ENCODE data around the gene TWIST2. TPM values are rescaled to one million over a fixed set of nuclear protein-coding genes. Genes with fewer than 3 reads are reported as not detected.

The TWIST2 gene
- polyA plus RNA-seq, 1 donor from 2014 or later, result not detected

DNA sequence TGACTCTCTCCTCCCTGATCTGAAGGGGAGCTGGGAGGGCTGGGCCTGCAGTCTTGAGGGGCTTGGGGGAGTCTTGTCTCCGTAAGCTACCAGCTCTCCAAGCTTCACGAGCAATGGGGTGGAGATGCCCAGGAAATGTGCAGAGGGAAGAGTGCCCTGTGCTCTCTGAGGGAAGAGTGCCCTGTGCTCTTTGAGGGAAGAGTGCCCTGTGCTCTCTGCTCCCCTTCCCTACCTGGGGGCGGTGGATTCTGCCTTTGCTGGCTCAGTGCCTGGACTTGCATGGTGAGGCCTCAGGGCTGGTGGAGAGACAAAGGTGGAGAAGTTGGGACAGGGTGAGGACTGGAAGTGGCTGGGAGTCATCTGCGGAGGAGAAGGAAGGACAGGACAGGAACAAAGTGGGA is 72.7 kb downstream of the TWIST2 start:
- Histone ChIP-seq H3K79me2 (replicated peaks; ENCODE audit: insufficient read depth, low read length) (no peaks in the 10 kb centered on the region), H4K20me1 (ENCODE audit: insufficient read depth) (no peaks in the 10 kb centered on the region), H3K36me3 (ENCODE audit: insufficient read depth, low read length) (no peaks in the 10 kb centered on the region), H3K27ac (ENCODE audit: low read length) (no peak overlapping the region), H3K9me3 (ENCODE audit: low read length) (no peaks in the 10 kb centered on the region), H2AFZ (ENCODE audit: low read depth, low read length) (no peak overlapping the region), H3K27me3 (ENCODE audit: insufficient read depth, low read depth, low read length) (no peaks in the 10 kb centered on the region), H3K4me3 (ENCODE audit: low read length) (no peak overlapping the region), H3K9me2 (ENCODE audit: insufficient read depth, low read length) (no peaks in the 10 kb centered on the region), H3K9ac (ENCODE audit: low read length) (no peak overlapping the region), H3F3A (ENCODE audit: insufficient read depth, low read length, poor library complexity, severe bottlenecking) (no peaks in the 10 kb centered on the region), H3K4me2 (ENCODE audit: low read length) (no peak overlapping the region)
- TF ChIP-seq MXI1 (conservative IDR thresholded peaks at IDR 0.05; ENCODE audit: poor library complexity, severe bottlenecking) (no peak), POLR2AphosphoS5 (IDR thresholded peaks at IDR 0.05) (no peak), SMC3 (conservative IDR thresholded peaks at IDR 0.05; ENCODE audit: poor library complexity) (no peak), TAF1 (IDR thresholded peaks at IDR 0.05; ENCODE audit: low read depth) (no peak), RAD21 (conservative IDR thresholded peaks at IDR 0.05) (no peak), EZH2 (IDR thresholded peaks at IDR 0.05; ENCODE audit: borderline replicate concordance, insufficient read depth, low read length, poor library complexity, severe bottlenecking) (no peak), CTCF (IDR thresholded peaks at IDR 0.05; ENCODE audit: poor library complexity, severe bottlenecking) (no peak), REST (IDR thresholded peaks at IDR 0.05; ENCODE audit: borderline replicate concordance) (no peak)

DNA sequence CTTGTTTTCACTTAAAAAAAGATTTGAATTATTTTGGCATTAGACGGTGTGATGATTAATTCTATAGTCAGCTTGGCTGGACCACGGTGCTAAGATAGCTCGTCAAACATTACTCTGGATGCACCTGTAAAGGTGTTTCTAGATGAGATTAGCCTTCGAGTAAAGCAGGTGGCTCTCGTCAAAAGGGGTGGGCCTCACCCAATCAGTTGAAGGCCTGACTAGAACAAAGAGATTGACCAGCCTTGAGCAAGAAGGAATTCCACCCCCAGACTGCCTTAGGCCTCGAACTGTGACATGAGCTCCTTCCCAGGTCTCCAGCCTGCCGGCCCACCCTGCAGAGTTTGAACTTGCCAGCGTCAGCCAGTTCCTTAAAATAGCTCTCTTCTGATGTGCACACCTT is 73.4 kb downstream of the TWIST2 start:
- Histone ChIP-seq H3K9ac (ENCODE audit: low read length) (no peak overlapping the region), H3K36me3 (ENCODE audit: insufficient read depth, low read length) (no peaks in the 10 kb centered on the region), H3F3A (ENCODE audit: insufficient read depth, low read length, poor library complexity, severe bottlenecking) (no peaks in the 10 kb centered on the region), H3K4me3 (ENCODE audit: low read length) (no peak overlapping the region), H2AFZ (ENCODE audit: low read depth, low read length) (no peak overlapping the region), H3K79me2 (replicated peaks; ENCODE audit: insufficient read depth, low read length) (no peaks in the 10 kb centered on the region), H3K4me2 (ENCODE audit: low read length) (no peak overlapping the region), H3K27ac (ENCODE audit: low read length) (no peak overlapping the region), H3K27me3 (ENCODE audit: insufficient read depth, low read depth, low read length) (no peaks in the 10 kb centered on the region), H3K9me2 (ENCODE audit: insufficient read depth, low read length) (no peaks in the 10 kb centered on the region), H4K20me1 (ENCODE audit: insufficient read depth) (no peaks in the 10 kb centered on the region), H3K9me3 (ENCODE audit: low read length) (no peaks in the 10 kb centered on the region)
- TF ChIP-seq RAD21 (conservative IDR thresholded peaks at IDR 0.05) (no peak), REST (IDR thresholded peaks at IDR 0.05; ENCODE audit: borderline replicate concordance) (no peak), TAF1 (IDR thresholded peaks at IDR 0.05; ENCODE audit: low read depth) (no peak)

Measured in neural cell (in vitro differentiated cells).